Measurements from ENCODE around the gene CBFB.

GRCh38 chr16:67017810-67018488 is 11.0 kb upstream of the CBFB start:
- TF ChIP-seq POLR2A (IDR thresholded peaks at IDR 0.05) (no peak), CTCF (IDR thresholded peaks at IDR 0.05) (peak in 3 of 4 experiments; percentile 72 to 87 (median 84))
